ENCODE data around the gene TSC22D2. TPM values are rescaled to one million over a fixed set of nuclear protein-coding genes. Genes with fewer than 3 reads are reported as not detected.

TSC22D2 gene
- total RNA-seq, 3 donors from 2014 or later (not counting 1 experiment from before 2014, with no cell fraction given), result 50.1 to 66.3 (median 63.0) TPM

GRCh38 chr3:150362515-150363302 is 45.4 kb upstream of the TSC22D2 start:
- no peak for TF ChIP-seq CTCF (IDR thresholded peaks at IDR 0.05)
- no peak overlapping the region for H3K27ac Mint-ChIP-seq
- no peaks in the 10 kb centered on the region for H3K4me1 ChIP-seq (ENCODE audit: control insufficient read depth, insufficient read depth, low read length)

GRCh38 chr3:150363420-150363819 is 44.7 kb upstream of the TSC22D2 start:
- peaks cover 0 to 5% of the 10 kb centered on the region in 2 donors for H3K27me3 Mint-ChIP-seq (ENCODE audit: low read depth in 2 of 2)
- intact Hi-C loops (cut with micrococcal nuclease), result no loop called here
- no peaks in the 10 kb centered on the region for H3K9me3 ChIP-seq (ENCODE audit: control insufficient read depth, insufficient read depth, low read length)
- no peaks in the 10 kb centered on the region for H3K27me3 ChIP-seq (ENCODE audit: control insufficient read depth, insufficient read depth, low read length)
- H3K27ac Mint-ChIP-seq, result no peak overlapping the region
- ATAC-seq (no peak), DNase-seq (no peak)
- H3K4me3 Mint-ChIP-seq, result no peak overlapping the region
- H3K36me3 ChIP-seq (ENCODE audit: control insufficient read depth, insufficient read depth, low read length), result no peaks in the 10 kb centered on the region
- H3K4me1 Mint-ChIP-seq, result no peaks in the 10 kb centered on the region
- H3K4me3 ChIP-seq (ENCODE audit: low read length), result no peak overlapping the region
- no peaks in the 10 kb centered on the region for H3K9me3 Mint-ChIP-seq
- H3K36me3 Mint-ChIP-seq, result no peaks in the 10 kb centered on the region
- no peaks in the 10 kb centered on the region for H3K4me1 ChIP-seq (ENCODE audit: control insufficient read depth, insufficient read depth, low read length)
- no peak overlapping the region for H3K27ac ChIP-seq (ENCODE audit: low read length)
- WGBS (ENCODE audit: insufficient coverage), result 96% methylated on average over 2 of the region's 2 CpGs
- TF ChIP-seq CTCF (IDR thresholded peaks at IDR 0.05), result no peak

More at GRCh38 chr3:150362515-150363302, 45.4 kb upstream of the TSC22D2 start:
- Histone ChIP-seq H3K36me3 (ENCODE audit: control insufficient read depth, insufficient read depth, low read length) (no peaks in the 10 kb centered on the region), H3K27ac (ENCODE audit: low read length) (no peak overlapping the region), H3K27me3 (ENCODE audit: control insufficient read depth, insufficient read depth, low read length) (no peaks in the 10 kb centered on the region), H3K4me3 (ENCODE audit: low read length) (no peak overlapping the region), H3K9me3 (ENCODE audit: control insufficient read depth, insufficient read depth, low read length) (no peaks in the 10 kb centered on the region)
- whole genome bisulfite sequencing (ENCODE audit: insufficient coverage), result 100% methylated on average over 2 of the region's 2 CpGs
- DNase-seq (no peak), ATAC-seq (no peak)
- no peaks in the 10 kb centered on the region for H3K36me3 Mint-ChIP-seq
- H3K9me3 Mint-ChIP-seq, result no peaks in the 10 kb centered on the region
- H3K27me3 Mint-ChIP-seq (ENCODE audit: low read depth in 2 of 2), result peaks cover 0 to 5% of the 10 kb centered on the region in 2 donors
- H3K4me1 Mint-ChIP-seq, result no peaks in the 10 kb centered on the region
- H3K4me3 Mint-ChIP-seq, result no peak overlapping the region
- intact Hi-C loops (cut with micrococcal nuclease), result no loop called here

DNA sequence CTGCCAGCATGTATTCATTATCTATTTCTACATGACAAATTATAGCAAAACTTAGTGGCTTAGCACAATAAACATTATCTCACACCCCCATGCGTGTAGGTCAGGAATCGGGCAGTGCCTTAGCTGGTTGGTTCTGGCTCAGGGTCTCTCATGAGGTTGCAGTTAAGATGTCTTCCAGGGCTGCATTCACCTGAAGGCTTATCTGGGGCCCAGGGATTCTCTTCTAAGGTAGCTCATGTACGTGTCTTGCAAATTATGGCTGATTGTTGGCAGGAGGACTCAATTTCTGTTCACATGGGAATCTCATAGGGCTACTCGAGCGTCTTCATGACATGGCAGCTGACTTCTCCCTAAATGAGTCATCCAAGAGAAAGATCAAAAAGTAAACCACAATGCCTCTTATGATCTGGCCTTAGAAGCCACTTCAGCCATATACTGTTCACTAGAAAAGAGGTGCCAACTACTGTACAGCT is 42.9 kb upstream of the TSC22D2 start:
- intact Hi-C loops (cut with micrococcal nuclease), result no loop called here
- no peak for DNase-seq
- Histone ChIP-seq H3K27ac (ENCODE audit: low read length) (no peak overlapping the region), H3K4me3 (ENCODE audit: low read length) (no peak overlapping the region), H3K36me3 (ENCODE audit: control insufficient read depth, insufficient read depth, low read length) (no peaks in the 10 kb centered on the region), H3K9me3 (ENCODE audit: control insufficient read depth, insufficient read depth, low read length) (no peaks in the 10 kb centered on the region), H3K27me3 (ENCODE audit: control insufficient read depth, insufficient read depth, low read length) (no peaks in the 10 kb centered on the region), H3K4me1 (ENCODE audit: control insufficient read depth, insufficient read depth, low read length) (no peaks in the 10 kb centered on the region)
- no peak for TF ChIP-seq CTCF (IDR thresholded peaks at IDR 0.05)
- no peak for ATAC-seq
- Mint-ChIP-seq H3K27ac (no peak overlapping the region), H3K9me3 (no peaks in the 10 kb centered on the region), H3K4me3 (no peak overlapping the region), H3K4me1 (no peaks in the 10 kb centered on the region), H3K36me3 (no peaks in the 10 kb centered on the region), H3K27me3 (ENCODE audit: low read depth in 2 of 2) (peaks cover 0 to 5% of the 10 kb centered on the region in 2 donors)
- 68% methylated on average over 5 of the region's 5 CpGs for WGBS (ENCODE audit: insufficient coverage)

- Mint-ChIP-seq H3K36me3 (no peaks in the 10 kb centered on the region), H3K9me3 (no peaks in the 10 kb centered on the region), H3K27me3 (ENCODE audit: low read depth in 2 of 2) (peaks cover 0 to 5% of the 10 kb centered on the region in 2 donors), H3K4me3 (no peak overlapping the region), H3K4me1 (no peaks in the 10 kb centered on the region), H3K27ac (no peak overlapping the region)
- no peaks in the 10 kb centered on the region for H3K36me3 ChIP-seq (ENCODE audit: control insufficient read depth, insufficient read depth, low read length)
- no peak for TF ChIP-seq CTCF (IDR thresholded peaks at IDR 0.05)
- DNase-seq, result no peak
- H3K27me3 ChIP-seq (ENCODE audit: control insufficient read depth, insufficient read depth, low read length), result no peaks in the 10 kb centered on the region
- ATAC-seq, result no peak
- intact Hi-C loops (cut with micrococcal nuclease), result no loop called here
- H3K4me3 ChIP-seq (ENCODE audit: low read length), result no peak overlapping the region
- H3K9me3 ChIP-seq (ENCODE audit: control insufficient read depth, insufficient read depth, low read length), result no peaks in the 10 kb centered on the region
- no peak overlapping the region for H3K27ac ChIP-seq (ENCODE audit: low read length)
- H3K4me1 ChIP-seq (ENCODE audit: control insufficient read depth, insufficient read depth, low read length), result no peaks in the 10 kb centered on the region
Observed at GRCh38 chr3:150367757-150368156, 40.3 kb upstream of the TSC22D2 start.

All from natural killer cell (primary cell).